OCI-LY1 (cell line): ENCODE data around the gene IRF2.

Source experiments
- H2AFZ ChIP-seq: fragments of 200-600 bp; sonication (generic), shearing (Covaris generic); 2 replicates; pipeline ENCODE4 v1.6.0; 2014; ENCODE audit warnings: antibody characterized with exemption, mild to moderate bottlenecking, low read length
- H3F3A ChIP-seq: fragments of 200-600 bp; sonication (generic), shearing (Covaris generic); 2 replicates; pipeline ENCODE4 v1.6.0; 2014; ENCODE audit warnings: mild to moderate bottlenecking, antibody characterized with exemption, low read length, moderate library complexity; ENCODE audit not compliant: insufficient read depth
- H3K27ac ChIP-seq: fragments of 200-600 bp; sonication (generic); 2 replicates; pipeline ENCODE4 v1.5.1; 2014; ENCODE audit warnings: low read length, mixed run types, mild to moderate bottlenecking, low read depth; ENCODE audit not compliant: poor library complexity, severe bottlenecking
- H3K27me3 ChIP-seq: fragments of 200-600 bp; sonication (generic); 2 replicates; pipeline ENCODE4 v1.6.0; 2014; ENCODE audit warnings: antibody characterized with exemption, mild to moderate bottlenecking, low read length, moderate library complexity; ENCODE audit not compliant: insufficient read depth
- H3K36me3 ChIP-seq: fragments of 200-600 bp; sonication (generic); 2 replicates; pipeline ENCODE4 v1.6.1; 2014; ENCODE audit warnings: mild to moderate bottlenecking, antibody characterized with exemption, low read length, moderate library complexity, mixed read lengths; ENCODE audit not compliant: insufficient read depth
- H3K4me1 ChIP-seq: fragments of 200-600 bp; sonication (generic); 2 replicates; pipeline ENCODE4 v1.5.1; 2014; ENCODE audit warnings: mild to moderate bottlenecking, low read length, moderate library complexity; ENCODE audit not compliant: insufficient read depth, severe bottlenecking
- H3K4me2 ChIP-seq: fragments of 200-600 bp; sonication (generic), shearing (Covaris generic); 2 replicates; pipeline ENCODE4 v1.6.1; 2014; ENCODE audit warnings: low read length
- H3K4me3 ChIP-seq: fragments of 200-600 bp; sonication (generic); 2 replicates; pipeline ENCODE4 v1.5.1; 2014; ENCODE audit warnings: low read length, low read depth, mild to moderate bottlenecking, mixed read lengths; ENCODE audit not compliant: poor library complexity, severe bottlenecking
- H3K79me2 ChIP-seq: fragments of 200-600 bp; shearing (Covaris generic); 2 replicates; pipeline ENCODE4 v1.6.1; 2016; ENCODE audit warnings: mixed run types, low read length, mixed read lengths; ENCODE audit not compliant: insufficient read depth
- H3K9ac ChIP-seq: fragments of 200-600 bp; sonication (generic), shearing (Covaris generic); 2 replicates; pipeline ENCODE4 v1.6.1; 2014; ENCODE audit warnings: mild to moderate bottlenecking, low read length, mixed read lengths
- H3K9me2 ChIP-seq: fragments of 200-600 bp; sonication (generic), shearing (Covaris generic); 2 replicates; pipeline ENCODE4 v1.6.1; 2014; ENCODE audit warnings: low read depth, mild to moderate bottlenecking, low read length, mixed read lengths
- H3K9me3 ChIP-seq: fragments of 200-600 bp; shearing (Covaris generic); 2 replicates; pipeline ENCODE4 v1.6.1; 2014; ENCODE audit warnings: low read length, mixed read lengths
- H4K20me1 ChIP-seq: fragments of 200-600 bp; sonication (generic), shearing (Covaris generic); 2 replicates; pipeline ENCODE4 v1.6.0; 2016; ENCODE audit warnings: mild to moderate bottlenecking, low read length; ENCODE audit not compliant: insufficient read depth
- CTCF ChIP-seq: fragments of 200-600 bp; sonication (generic), shearing (Covaris generic); IDR thresholded peaks from 2 replicates; pipeline ENCODE4 v1.5.1; 2017; ENCODE audit warnings: mild to moderate bottlenecking, antibody characterized with exemption, low read length, moderate library complexity, mixed read lengths
- EZH2 ChIP-seq: fragments of 200-600 bp; sonication (generic), shearing (Covaris generic); IDR thresholded peaks from 2 replicates; pipeline ENCODE4 v1.8.0; 2017; ENCODE audit warnings: borderline replicate concordance, mixed run types, mild to moderate bottlenecking, antibody characterized with exemption, low read length, moderate library complexity, mixed read lengths

IRF2 gene

GRCh38 chr4:184401397-184402171 lies 72.8 kb downstream of the IRF2 start:
- H4K20me1 ChIP-seq, result no peaks in the 10 kb centered on the region
- no peaks in the 10 kb centered on the region for H3F3A ChIP-seq
- no peak overlapping the region for H2AFZ ChIP-seq
- no peaks in the 10 kb centered on the region for H3K9me3 ChIP-seq
- TF ChIP-seq CTCF (no peak), EZH2 (no peak)
- no peaks in the 10 kb centered on the region for H3K79me2 ChIP-seq
- no peaks in the 10 kb centered on the region for H3K9me2 ChIP-seq
- no peaks in the 10 kb centered on the region for H3K27me3 ChIP-seq
- H3K4me3 ChIP-seq, result no peak overlapping the region
- H3K36me3 ChIP-seq, result peaks cover 66% of the 10 kb centered on the region; the same call in 1 of the 2 replicates
- peaks cover 15% of the 10 kb centered on the region for H3K4me1 ChIP-seq
- H3K27ac ChIP-seq, result no peak overlapping the region
- no peak overlapping the region for H3K4me2 ChIP-seq
- H3K9ac ChIP-seq, result no peak overlapping the region

- Histone ChIP-seq H3K4me3 (no peak overlapping the region), H3K27ac (no peak overlapping the region), H3K4me2 (no peak overlapping the region), H3F3A (no peaks in the 10 kb centered on the region), H3K36me3 (peaks cover 62% of the 10 kb centered on the region; the same call in 1 of the 2 replicates), H3K27me3 (no peaks in the 10 kb centered on the region), H3K9me2 (no peaks in the 10 kb centered on the region), H2AFZ (no peak overlapping the region), H3K9me3 (no peaks in the 10 kb centered on the region), H3K4me1 (peaks cover 19% of the 10 kb centered on the region), H3K79me2 (no peaks in the 10 kb centered on the region), H4K20me1 (no peaks in the 10 kb centered on the region), H3K9ac (no peak overlapping the region)
- TF ChIP-seq CTCF (no peak), EZH2 (no peak)
Observed at GRCh38 chr4:184400891-184401290, 73.5 kb downstream of the IRF2 start.

GRCh38 chr4:184400375-184400870 lies 73.9 kb downstream of the IRF2 start:
- Histone ChIP-seq H3K9ac (no peak overlapping the region), H3K9me2 (no peaks in the 10 kb centered on the region), H3K27ac (no peak overlapping the region), H3K4me1 (peaks cover 24% of the 10 kb centered on the region), H3K4me2 (no peak overlapping the region), H2AFZ (no peak overlapping the region), H3F3A (no peaks in the 10 kb centered on the region), H3K4me3 (no peak overlapping the region), H3K36me3 (peaks cover 57% of the 10 kb centered on the region; the same call in 1 of the 2 replicates), H3K9me3 (no peaks in the 10 kb centered on the region), H3K79me2 (no peaks in the 10 kb centered on the region), H4K20me1 (no peaks in the 10 kb centered on the region), H3K27me3 (no peaks in the 10 kb centered on the region)
- no peak for TF ChIP-seq CTCF
- no peak for TF ChIP-seq EZH2
